CD4-positive, CD25-positive, alpha-beta regulatory T cell (primary cell): Measurements from ENCODE around the gene KCTD3. TPM values are rescaled to one million over a fixed set of nuclear protein-coding genes. Genes with fewer than 3 reads are reported as not detected.

ENCODE experiments used
- ATAC-seq, 2 donors: fragments of 150-1000 bp; cut with Tn5 transposase; one replicate each; pipeline ENCODE4 v1.10.0; 2021; ENCODE audit warnings: low read depth in 2 of 2, moderate number of reproducible peaks in 2 of 2, moderate library complexity in 1 of 2
- DNase-seq, 3 donors: peaks; one replicate each; pipeline versions ENCODE4 v3.0.0 to v3.0.0-alpha.2; 2012 to 2022; ENCODE audit warnings: mixed read lengths in 1 of 3
- H3K27ac ChIP-seq: one replicate; pipeline ENCODE4 v1.7.0; 2013; ENCODE audit warnings: mild to moderate bottlenecking, low read length; ENCODE audit not compliant: insufficient read depth, poor library complexity, severe bottlenecking
- H3K27me3 ChIP-seq: one replicate; pipeline ENCODE4 v1.7.0; 2013; ENCODE audit warnings: low read length; ENCODE audit not compliant: control insufficient read depth, insufficient read depth
- H3K36me3 ChIP-seq: one replicate; pipeline ENCODE4 v1.7.0; 2013; ENCODE audit warnings: mild to moderate bottlenecking, low read length, moderate library complexity; ENCODE audit not compliant: control insufficient read depth, insufficient read depth
- H3K4me1 ChIP-seq: 2 replicates; pipeline ENCODE4 v1.7.0; 2013; ENCODE audit warnings: mild to moderate bottlenecking, low read length; ENCODE audit not compliant: insufficient read depth, control insufficient read depth, poor library complexity, severe bottlenecking
- H3K4me3 ChIP-seq: one replicate; pipeline ENCODE4 v1.7.0; 2013; ENCODE audit warnings: low read depth, mild to moderate bottlenecking, low read length, moderate library complexity
- H3K9me3 ChIP-seq, 2 experiments: 1 replicate in 1 of 2; 2 replicates in 1 of 2; pipeline ENCODE4 v1.7.0; 2013; ENCODE audit warnings: low read length in 2 of 2, mild to moderate bottlenecking in 1 of 2, moderate library complexity in 1 of 2; ENCODE audit not compliant: control insufficient read depth in 2 of 2
- H3K27ac Mint-ChIP-seq, 3 donors: one replicate each; pipeline ENCODE4 v1.8.0; 2020 to 2022; ENCODE audit warnings: mild to moderate bottlenecking in 3 of 3, mixed read lengths in 3 of 3, moderate library complexity in 2 of 3
- H3K27me3 Mint-ChIP-seq: one replicate; pipeline ENCODE4 v1.8.0; 2022; ENCODE audit warnings: mild to moderate bottlenecking, mixed read lengths
- H3K36me3 Mint-ChIP-seq: one replicate; pipeline ENCODE4 v1.8.0; 2020; ENCODE audit warnings: mixed read lengths
- H3K4me1 Mint-ChIP-seq, 4 donors: one replicate each; pipeline ENCODE4 v1.8.0; 2020 to 2022; ENCODE audit warnings: mixed read lengths in 4 of 4, mild to moderate bottlenecking in 1 of 4
- H3K4me3 Mint-ChIP-seq, 4 donors: one replicate each; pipeline ENCODE4 v1.8.0; 2020 to 2022; ENCODE audit warnings: mild to moderate bottlenecking in 4 of 4, mixed read lengths in 4 of 4, moderate library complexity in 3 of 4
- H3K9me3 Mint-ChIP-seq, 7 donors: one replicate each; pipeline ENCODE4 v1.8.0; 2020 to 2022; ENCODE audit warnings: mixed read lengths in 7 of 7, mild to moderate bottlenecking in 3 of 7, moderate library complexity in 2 of 7
- polyA plus RNA-seq, 4 donors: library from polyadenylated mRNA; unstranded; fragments of 300-500 nt; fragmentation: Illumina TruSeq; gene quantifications; one replicate each; pipeline ENCODE4 v1.2.3, GENCODE V29; 2021
- total RNA-seq: library from RNA; stranded (reverse); gene quantifications from one replicate; pipeline ENCODE4 v1.2.3, GENCODE V29; 2022

Gene KCTD3
- total and polyA plus RNA-seq, 5 donors from 2014 or later: 0.22 to 0.39 (median 0.24) TPM; not detected in 2

- Histone ChIP-seq H3K36me3 (no peaks in the 10 kb centered on the region), H3K27me3 (no peaks in the 10 kb centered on the region), H3K4me1 (no peaks in the 10 kb centered on the region), H3K4me3 (no peak overlapping the region), H3K9me3 (no peaks in the 10 kb centered on the region), H3K27ac (no peak overlapping the region)
- H3K4me3 Mint-ChIP-seq: no peak overlapping the region
- no peak overlapping the region for H3K27ac Mint-ChIP-seq
- H3K9me3 Mint-ChIP-seq: peaks cover 0 to 2% (median 0%) of the 10 kb centered on the region in 7 donors
- no peaks in the 10 kb centered on the region for H3K27me3 Mint-ChIP-seq
- no peaks in the 10 kb centered on the region for H3K4me1 Mint-ChIP-seq
- ATAC-seq (no peak), DNase-seq (no peak)
- no peaks in the 10 kb centered on the region for H3K36me3 Mint-ChIP-seq
These were observed 33.8 kb downstream of the KCTD3 start for GRCh38 chr1:215600867-215601266.

GRCh38 chr1:215601276-215601675 is 34.2 kb downstream of the KCTD3 start:
- Mint-ChIP-seq H3K9me3 (peaks cover 0 to under 1% (median 0%) of the 10 kb centered on the region in 7 donors), H3K4me3 (no peak overlapping the region), H3K36me3 (no peaks in the 10 kb centered on the region), H3K27ac (no peak overlapping the region), H3K27me3 (no peaks in the 10 kb centered on the region), H3K4me1 (no peaks in the 10 kb centered on the region)
- no peaks in the 10 kb centered on the region for H3K9me3 ChIP-seq
- H3K27ac ChIP-seq: no peak overlapping the region
- H3K36me3 ChIP-seq: no peaks in the 10 kb centered on the region
- ATAC-seq (no peak), DNase-seq (no peak)
- no peaks in the 10 kb centered on the region for H3K4me1 ChIP-seq
- H3K4me3 ChIP-seq: no peak overlapping the region
- no peaks in the 10 kb centered on the region for H3K27me3 ChIP-seq

GRCh38 chr1:215603319-215603718 is 36.2 kb downstream of the KCTD3 start:
- no peaks in the 10 kb centered on the region for H3K27me3 Mint-ChIP-seq
- no peak overlapping the region for H3K4me3 ChIP-seq
- no peaks in the 10 kb centered on the region for H3K4me1 Mint-ChIP-seq
- no peak overlapping the region for H3K27ac ChIP-seq
- ATAC-seq (no peak), DNase-seq (no peak)
- H3K9me3 Mint-ChIP-seq: no peaks in the 10 kb centered on the region
- H3K27ac Mint-ChIP-seq: no peak overlapping the region
- H3K27me3 ChIP-seq: no peaks in the 10 kb centered on the region
- no peaks in the 10 kb centered on the region for H3K9me3 ChIP-seq
- H3K36me3 Mint-ChIP-seq: no peaks in the 10 kb centered on the region
- H3K36me3 ChIP-seq: no peaks in the 10 kb centered on the region
- no peaks in the 10 kb centered on the region for H3K4me1 ChIP-seq
- no peak overlapping the region for H3K4me3 Mint-ChIP-seq

- ATAC-seq: no peak
- H3K27me3 ChIP-seq: no peaks in the 10 kb centered on the region
- H3K27ac ChIP-seq: no peak overlapping the region
- Mint-ChIP-seq H3K4me1 (no peaks in the 10 kb centered on the region), H3K9me3 (no peaks in the 10 kb centered on the region), H3K27ac (no peak overlapping the region), H3K36me3 (no peaks in the 10 kb centered on the region), H3K27me3 (no peaks in the 10 kb centered on the region), H3K4me3 (no peak overlapping the region)
- no peak for DNase-seq
- no peaks in the 10 kb centered on the region for H3K4me1 ChIP-seq
- H3K4me3 ChIP-seq: no peak overlapping the region
- no peaks in the 10 kb centered on the region for H3K36me3 ChIP-seq
- H3K9me3 ChIP-seq: no peaks in the 10 kb centered on the region
These were observed 38.0 kb downstream of the KCTD3 start for GRCh38 chr1:215605011-215605621.

GRCh38 chr1:215606036-215606435 is 38.9 kb downstream of the KCTD3 start:
- H3K4me3 ChIP-seq: no peak overlapping the region
- H3K27ac ChIP-seq: no peak overlapping the region
- Mint-ChIP-seq H3K4me3 (no peak overlapping the region), H3K4me1 (no peaks in the 10 kb centered on the region), H3K27me3 (no peaks in the 10 kb centered on the region), H3K9me3 (no peaks in the 10 kb centered on the region), H3K36me3 (no peaks in the 10 kb centered on the region), H3K27ac (no peak overlapping the region)
- ATAC-seq (no peak), DNase-seq (no peak)
- no peaks in the 10 kb centered on the region for H3K4me1 ChIP-seq
- no peaks in the 10 kb centered on the region for H3K9me3 ChIP-seq
- no peaks in the 10 kb centered on the region for H3K36me3 ChIP-seq
- H3K27me3 ChIP-seq: no peaks in the 10 kb centered on the region

GRCh38 chr1:215606564-215607168 is 39.6 kb downstream of the KCTD3 start:
- Mint-ChIP-seq H3K36me3 (no peaks in the 10 kb centered on the region), H3K9me3 (no peaks in the 10 kb centered on the region)
- no peak for ATAC-seq

GRCh38 chr1:215607412-215607811 is 40.3 kb downstream of the KCTD3 start:
- Histone ChIP-seq H3K36me3 (no peaks in the 10 kb centered on the region), H3K4me1 (no peaks in the 10 kb centered on the region), H3K27me3 (no peaks in the 10 kb centered on the region), H3K4me3 (no peak overlapping the region), H3K27ac (no peak overlapping the region), H3K9me3 (no peaks in the 10 kb centered on the region)
- DNase-seq (no peak), ATAC-seq (no peak)
- no peaks in the 10 kb centered on the region for H3K9me3 Mint-ChIP-seq
- no peak overlapping the region for H3K27ac Mint-ChIP-seq
- H3K27me3 Mint-ChIP-seq: no peaks in the 10 kb centered on the region
- no peaks in the 10 kb centered on the region for H3K4me1 Mint-ChIP-seq
- no peaks in the 10 kb centered on the region for H3K36me3 Mint-ChIP-seq
- H3K4me3 Mint-ChIP-seq: no peak overlapping the region

More at GRCh38 chr1:215606564-215607168, 39.6 kb downstream of the KCTD3 start:
- Histone ChIP-seq H3K27ac (no peak overlapping the region), H3K9me3 (no peaks in the 10 kb centered on the region), H3K36me3 (no peaks in the 10 kb centered on the region), H3K4me3 (no peak overlapping the region), H3K27me3 (no peaks in the 10 kb centered on the region), H3K4me1 (no peaks in the 10 kb centered on the region)
- Mint-ChIP-seq H3K4me3 (no peak overlapping the region), H3K27me3 (no peaks in the 10 kb centered on the region), H3K4me1 (no peaks in the 10 kb centered on the region), H3K27ac (no peak overlapping the region)
- DNase-seq: no peak

- Mint-ChIP-seq H3K27me3 (no peaks in the 10 kb centered on the region), H3K4me1 (no peaks in the 10 kb centered on the region), H3K27ac (no peak overlapping the region), H3K4me3 (no peak overlapping the region), H3K36me3 (no peaks in the 10 kb centered on the region), H3K9me3 (no peaks in the 10 kb centered on the region)
- no peaks in the 10 kb centered on the region for H3K4me1 ChIP-seq
- DNase-seq (no peak), ATAC-seq (no peak)
- no peaks in the 10 kb centered on the region for H3K27me3 ChIP-seq
- no peak overlapping the region for H3K4me3 ChIP-seq
- H3K27ac ChIP-seq: no peak overlapping the region
- H3K36me3 ChIP-seq: no peaks in the 10 kb centered on the region
- no peaks in the 10 kb centered on the region for H3K9me3 ChIP-seq
These were observed 41.5 kb downstream of the KCTD3 start for GRCh38 chr1:215608646-215609045.
